Fibroblast of lung (primary cell): ENCODE measurements around the gene TLE6.

Experiments used
- EZH2 ChIP-seq: IDR thresholded peaks from 2 replicates; pipeline ENCODE4 v1.5.1; 2012; ENCODE audit warnings: low read length, control low read depth, mild to moderate bottlenecking; ENCODE audit errors: missing control alignments
- TF ChIP-seq, protein P1 (sequence below), 2 donors: IDR thresholded peaks in 1 of 2; conservative IDR thresholded peaks in 1 of 2; 1 replicate in 1 of 2; 2 replicates in 1 of 2; pipeline ENCODE4 v1.5.1; 2011 to 2012; ENCODE audit warnings: low read length in 2 of 2, control low read depth in 1 of 2, inconsistent platforms in 1 of 2, low read depth in 1 of 2, mild to moderate bottlenecking in 1 of 2

- TF ChIP-seq, protein P1, sequence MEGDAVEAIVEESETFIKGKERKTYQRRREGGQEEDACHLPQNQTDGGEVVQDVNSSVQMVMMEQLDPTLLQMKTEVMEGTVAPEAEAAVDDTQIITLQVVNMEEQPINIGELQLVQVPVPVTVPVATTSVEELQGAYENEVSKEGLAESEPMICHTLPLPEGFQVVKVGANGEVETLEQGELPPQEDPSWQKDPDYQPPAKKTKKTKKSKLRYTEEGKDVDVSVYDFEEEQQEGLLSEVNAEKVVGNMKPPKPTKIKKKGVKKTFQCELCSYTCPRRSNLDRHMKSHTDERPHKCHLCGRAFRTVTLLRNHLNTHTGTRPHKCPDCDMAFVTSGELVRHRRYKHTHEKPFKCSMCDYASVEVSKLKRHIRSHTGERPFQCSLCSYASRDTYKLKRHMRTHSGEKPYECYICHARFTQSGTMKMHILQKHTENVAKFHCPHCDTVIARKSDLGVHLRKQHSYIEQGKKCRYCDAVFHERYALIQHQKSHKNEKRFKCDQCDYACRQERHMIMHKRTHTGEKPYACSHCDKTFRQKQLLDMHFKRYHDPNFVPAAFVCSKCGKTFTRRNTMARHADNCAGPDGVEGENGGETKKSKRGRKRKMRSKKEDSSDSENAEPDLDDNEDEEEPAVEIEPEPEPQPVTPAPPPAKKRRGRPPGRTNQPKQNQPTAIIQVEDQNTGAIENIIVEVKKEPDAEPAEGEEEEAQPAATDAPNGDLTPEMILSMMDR (conservative IDR thresholded peaks at IDR 0.05 in 1 of 2, IDR thresholded peaks at IDR 0.05 in 1 of 2; ENCODE audit: low read depth in 1 of 2, low read length in 2 of 2), result peak in 1 of 2 donors; percentile 11
- no peak for TF ChIP-seq EZH2
Observed at GRCh38 chr19:3036119-3036976, 59.0 kb downstream of the TLE6 start.
